ENCODE data around the gene SETD1A.

DNA sequence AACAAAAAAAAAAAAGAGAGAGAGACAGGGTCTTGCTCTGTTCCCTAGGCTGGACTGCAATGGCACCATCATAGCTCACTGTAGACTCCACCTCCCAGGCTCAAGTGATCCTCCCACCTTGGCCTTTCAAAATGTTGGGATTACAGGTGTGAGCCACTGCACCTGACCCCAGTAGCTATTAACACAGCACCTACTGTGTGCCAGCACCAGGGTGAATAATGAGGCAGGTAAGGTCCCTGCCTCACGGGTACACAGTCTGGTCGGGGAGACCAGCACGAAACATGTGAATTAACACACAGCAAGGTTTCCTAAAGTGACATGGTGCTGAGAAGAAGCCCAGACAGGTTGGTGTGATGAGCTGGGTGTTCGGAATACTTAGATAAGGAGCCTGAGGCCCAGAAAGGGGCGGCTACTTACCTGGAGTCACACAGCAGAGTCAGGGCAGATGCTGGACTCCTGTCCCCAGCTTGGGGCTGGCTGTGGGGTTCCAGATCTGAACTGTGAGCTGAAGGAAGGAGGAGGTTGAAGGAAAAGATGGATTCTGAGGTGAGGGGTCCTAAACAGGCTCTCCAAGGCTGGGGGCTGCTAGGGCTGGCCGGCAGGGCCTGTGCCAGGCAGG lies 44.7 kb upstream of the SETD1A start:
- TF ChIP-seq, protein P1, sequence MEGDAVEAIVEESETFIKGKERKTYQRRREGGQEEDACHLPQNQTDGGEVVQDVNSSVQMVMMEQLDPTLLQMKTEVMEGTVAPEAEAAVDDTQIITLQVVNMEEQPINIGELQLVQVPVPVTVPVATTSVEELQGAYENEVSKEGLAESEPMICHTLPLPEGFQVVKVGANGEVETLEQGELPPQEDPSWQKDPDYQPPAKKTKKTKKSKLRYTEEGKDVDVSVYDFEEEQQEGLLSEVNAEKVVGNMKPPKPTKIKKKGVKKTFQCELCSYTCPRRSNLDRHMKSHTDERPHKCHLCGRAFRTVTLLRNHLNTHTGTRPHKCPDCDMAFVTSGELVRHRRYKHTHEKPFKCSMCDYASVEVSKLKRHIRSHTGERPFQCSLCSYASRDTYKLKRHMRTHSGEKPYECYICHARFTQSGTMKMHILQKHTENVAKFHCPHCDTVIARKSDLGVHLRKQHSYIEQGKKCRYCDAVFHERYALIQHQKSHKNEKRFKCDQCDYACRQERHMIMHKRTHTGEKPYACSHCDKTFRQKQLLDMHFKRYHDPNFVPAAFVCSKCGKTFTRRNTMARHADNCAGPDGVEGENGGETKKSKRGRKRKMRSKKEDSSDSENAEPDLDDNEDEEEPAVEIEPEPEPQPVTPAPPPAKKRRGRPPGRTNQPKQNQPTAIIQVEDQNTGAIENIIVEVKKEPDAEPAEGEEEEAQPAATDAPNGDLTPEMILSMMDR (IDR thresholded peaks at IDR 0.05): no peak
- TF ChIP-seq POLR2A (IDR thresholded peaks at IDR 0.05): no peak

Data from adrenal gland (tissue), 5 donors.